PC-3 (cell line): Measurements from ENCODE around the gene GPR183. TPM values are rescaled to one million over a fixed set of nuclear protein-coding genes. Genes with fewer than 3 reads are reported as not detected.
A peak's percentile ranks its signal among the peaks of the same experiment; 100 is the strongest.

ENCODE experiments used
- ATAC-seq: fragments of 200-7000 bp; cut with Tn5 transposase; 2 replicates; pipeline ENCODE4 v1.9.1; 2020; ENCODE audit warnings: mild to moderate bottlenecking, moderate library complexity
- BruUV-seq: library from RNA; stranded (reverse); fragments of 400-500 nt; replicated peaks from 2 replicates; lab custom pipeline; 2021; lab: Mats Ljungman, UMichigan
- CTCF ChIA-PET: fragments of 300-600 bp; sonication (Branson Sonifier 250); formaldehyde crosslinking; loops from one replicate; lab custom pipeline; 2022; ENCODE audit warnings: antibody characterized with exemption; lab: Charles Lee
- POLR2A ChIA-PET: fragments of 300-600 bp; sonication (Branson Sonifier 250); formaldehyde crosslinking; loops from one replicate; lab custom pipeline; 2022; ENCODE audit warnings: antibody characterized with exemption; ENCODE audit not compliant: unreplicated experiment; lab: Charles Lee
- DNase-seq: peaks from one replicate; pipeline ENCODE4 v3.0.0-alpha.2; 2015
- H2AFZ ChIP-seq: fragments of 300-600 bp; sonication (generic); 2 replicates; pipeline ENCODE4 v1.6.0; 2016; ENCODE audit warnings: antibody characterized with exemption, low read length
- H3F3A ChIP-seq: fragments of 300-600 bp; sonication (generic); one replicate; pipeline ENCODE4 v1.6.0; 2017; ENCODE audit warnings: antibody characterized with exemption, low read length, control low read depth, mild to moderate bottlenecking; ENCODE audit not compliant: unreplicated experiment
- H3K27ac ChIP-seq: fragments of 300-600 bp; sonication (generic); 2 replicates; pipeline ENCODE4 v1.5.1; 2016; ENCODE audit warnings: mild to moderate bottlenecking, low read length
- H3K27me3 ChIP-seq: fragments of 300-600 bp; sonication (generic); 2 replicates; pipeline ENCODE4 v1.6.1; 2016; ENCODE audit warnings: low read length, mixed read lengths
- H3K36me3 ChIP-seq: fragments of 300-600 bp; sonication (generic); 2 replicates; pipeline ENCODE4 v1.6.1; 2016; ENCODE audit warnings: low read depth, mixed run types, low read length, mixed read lengths
- H3K4me1 ChIP-seq: fragments of 300-600 bp; sonication (generic); 2 replicates; pipeline ENCODE4 v1.5.1; 2016; ENCODE audit warnings: low read length; ENCODE audit not compliant: insufficient read depth
- H3K4me2 ChIP-seq: fragments of 300-600 bp; sonication (generic); 2 replicates; pipeline ENCODE4 v1.6.0; 2016; ENCODE audit warnings: low read length
- H3K4me3 ChIP-seq: fragments of 300-600 bp; sonication (generic); 2 replicates; pipeline ENCODE4 v1.5.1; 2016; ENCODE audit warnings: mild to moderate bottlenecking, low read length, mixed read lengths
- H3K79me2 ChIP-seq: fragments of 300-600 bp; sonication (generic); 2 replicates; pipeline ENCODE4 v1.6.1; 2017; ENCODE audit warnings: low read length, mixed read lengths
- H3K9ac ChIP-seq: fragments of 300-600 bp; sonication (generic); 2 replicates; pipeline ENCODE4 v1.6.0; 2016; ENCODE audit warnings: mild to moderate bottlenecking, low read length
- H3K9me2 ChIP-seq: fragments of 300-600 bp; sonication (generic); replicated peaks from 2 replicates; pipeline ENCODE4 v1.6.1; 2016; ENCODE audit warnings: mixed run types, low read length, mixed read lengths
- H3K9me3 ChIP-seq: fragments of 300-600 bp; sonication (generic); 2 replicates; pipeline ENCODE4 v1.6.1; 2016; ENCODE audit warnings: low read length, mixed read lengths
- H4K20me1 ChIP-seq: fragments of 300-600 bp; sonication (generic); 2 replicates; pipeline ENCODE4 v1.6.1; 2016; ENCODE audit warnings: low read length, mixed read lengths
- CTCF ChIP-seq: fragments of 300-600 bp; sonication (generic); conservative IDR thresholded peaks from 2 replicates; pipeline ENCODE4 v1.5.1; 2017; ENCODE audit warnings: antibody characterized with exemption, low read depth, mild to moderate bottlenecking, low read length
- EZH2 ChIP-seq: fragments of 300-600 bp; sonication (generic); IDR thresholded peaks from one replicate; pipeline ENCODE4 v1.6.1; 2017; ENCODE audit warnings: antibody characterized with exemption, mild to moderate bottlenecking, low read length; ENCODE audit not compliant: unreplicated experiment
- EZH2phosphoT487 ChIP-seq: fragments of 300-600 bp; sonication (generic); IDR thresholded peaks from 2 replicates; pipeline ENCODE4 v1.6.1; 2018; ENCODE audit warnings: mild to moderate bottlenecking, antibody characterized with exemption, low read length, borderline replicate concordance
- intact Hi-C: fragments of 100-400 bp; cut with micrococcal nuclease; formaldehyde crosslinking; loops from 2 replicates; pipeline ENCODE4 v1.9.0; 2023
- total RNA-seq: library from RNA; depleted of rRNA; stranded (reverse); fragments of >200 nt; gene quantifications from 2 replicates; pipeline ENCODE4 v1.2.3, GENCODE V29; 2014

GPR183 gene
- total RNA-seq, 1 experiment from 2014 or later = not detected

GRCh38 chr13:99310382-99311031 is 3.3 kb upstream of the GPR183 start:
- Histone ChIP-seq H3K27ac (peak overlapping the region; percentile 64), H3K36me3 (no peaks in the 10 kb centered on the region), H2AFZ (no peak overlapping the region), H3K4me3 (no peak overlapping the region), H3K9me2 (no peaks in the 10 kb centered on the region), H3K27me3 (no peaks in the 10 kb centered on the region), H3K9me3 (no peaks in the 10 kb centered on the region), H3K79me2 (no peaks in the 10 kb centered on the region; the same call in 1 of the 2 replicates), H3F3A (no peaks in the 10 kb centered on the region), H3K9ac (no peak overlapping the region), H4K20me1 (no peaks in the 10 kb centered on the region), H3K4me2 (peak overlapping the region; percentile 26; the same call in 1 of the 2 replicates), H3K4me1 (peaks cover 33% of the 10 kb centered on the region)
- ChIA-PET CTCF (no interaction called here), POLR2A (interaction anchor here (0.6 kb wide), 1 partner anchor 24 kb away, joined by 3 read pairs; no protein-coding TSS in a partner anchor)
- ATAC-seq (peak; percentile 67), DNase-seq (peak; percentile 29)
- intact Hi-C loops = no loop called here
- no TSS peak for BruUV-seq
- TF ChIP-seq EZH2 = no peak
- TF ChIP-seq EZH2phosphoT487 = no peak
- TF ChIP-seq CTCF = no peak

DNA sequence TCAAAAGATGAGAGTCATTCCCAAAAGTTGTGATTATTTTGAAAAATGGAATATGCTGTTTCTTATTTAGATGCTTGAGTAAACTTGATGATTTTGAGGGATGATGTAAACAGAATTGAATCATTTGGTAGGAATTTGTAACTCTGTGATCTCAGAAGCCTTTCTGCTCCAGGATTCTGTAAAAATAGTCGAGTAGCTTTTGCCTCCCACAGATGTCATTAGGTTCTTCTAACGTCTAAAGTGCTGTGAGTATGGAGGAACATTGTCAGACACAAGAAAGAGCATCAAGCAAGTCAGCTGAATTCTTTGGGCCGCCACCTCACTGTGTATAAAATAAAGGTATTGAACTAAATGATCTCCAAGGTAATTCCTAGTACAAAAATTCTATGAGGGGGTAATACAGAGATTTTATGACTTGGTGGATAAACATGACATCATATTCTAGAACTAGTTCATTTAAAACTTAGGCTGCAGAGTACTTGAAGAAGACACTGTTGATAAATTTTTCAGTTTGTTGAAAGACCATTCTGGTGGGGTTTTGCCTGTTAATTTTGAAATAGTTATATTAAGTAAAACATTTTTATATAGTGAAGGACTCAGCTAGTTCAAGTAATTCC is 1.4 kb upstream of the GPR183 start:
- POLR2A ChIA-PET = no interaction called here

More for the DNA sequence above, 1.4 kb upstream of the GPR183 start:
- no peaks in the 10 kb centered on the region; the same call in 1 of the 2 replicates for H3K79me2 ChIP-seq
- H3K27ac ChIP-seq = peak overlapping the region; percentile 36
- H3F3A ChIP-seq = no peaks in the 10 kb centered on the region
- H3K9me3 ChIP-seq = no peaks in the 10 kb centered on the region
- no peaks in the 10 kb centered on the region for H3K36me3 ChIP-seq
- H3K27me3 ChIP-seq = no peaks in the 10 kb centered on the region
- H3K4me2 ChIP-seq = no peak overlapping the region
- no peak for TF ChIP-seq CTCF
- no peak for TF ChIP-seq EZH2
- TF ChIP-seq EZH2phosphoT487 = no peak
- H2AFZ ChIP-seq = no peak overlapping the region
- DNase-seq = no peak
- H3K9ac ChIP-seq = no peak overlapping the region
- peaks cover 33% of the 10 kb centered on the region for H3K4me1 ChIP-seq
- no peak overlapping the region for H3K4me3 ChIP-seq
- no peaks in the 10 kb centered on the region for H4K20me1 ChIP-seq
- CTCF ChIA-PET = no interaction called here
- intact Hi-C loops = no loop called here
- ATAC-seq = no peak
- no TSS peak for BruUV-seq
- no peaks in the 10 kb centered on the region for H3K9me2 ChIP-seq
